GM23248 (cell line): Measurements from ENCODE around the gene SNTB2. TPM values are rescaled to one million over a fixed set of nuclear protein-coding genes. Genes with fewer than 3 reads are reported as not detected.

Experiments
- DNase-seq: peaks from one replicate; pipeline ENCODE4 v3.0.0-alpha.2; 2015
- H2AFZ ChIP-seq: fragments of 200-600 bp; sonication (generic); 2 replicates; pipeline ENCODE4 v1.6.1; 2016; ENCODE audit warnings: antibody characterized with exemption
- H3F3A ChIP-seq: fragments of 200-600 bp; sonication (generic); 2 replicates; pipeline ENCODE4 v1.6.1; 2016; ENCODE audit warnings: mild to moderate bottlenecking, antibody characterized with exemption, mixed run types; ENCODE audit not compliant: insufficient read depth
- H3K27ac ChIP-seq: fragments of 200-600 bp; sonication (generic); 2 replicates; pipeline ENCODE4 v1.5.1; 2016; ENCODE audit warnings: mild to moderate bottlenecking
- H3K27me3 ChIP-seq: fragments of 200-600 bp; sonication (generic); replicated peaks from 2 replicates; pipeline ENCODE4 v1.6.1; 2016; ENCODE audit warnings: mild to moderate bottlenecking; ENCODE audit not compliant: insufficient read depth
- H3K36me3 ChIP-seq: fragments of 200-600 bp; sonication (generic); 2 replicates; pipeline ENCODE4 v1.6.1; 2016; ENCODE audit warnings: low read depth, mild to moderate bottlenecking
- H3K4me1 ChIP-seq: fragments of 200-600 bp; sonication (generic); 2 replicates; pipeline ENCODE4 v1.6.1; 2016; ENCODE audit warnings: mild to moderate bottlenecking; ENCODE audit not compliant: insufficient read depth
- H3K4me2 ChIP-seq: fragments of 200-600 bp; sonication (generic); one replicate; pipeline ENCODE4 v1.6.1; 2016; ENCODE audit warnings: mild to moderate bottlenecking; ENCODE audit not compliant: unreplicated experiment
- H3K4me3 ChIP-seq: fragments of 200-600 bp; sonication (generic); 2 replicates; pipeline ENCODE4 v1.5.1; 2016; ENCODE audit warnings: mild to moderate bottlenecking
- H3K79me2 ChIP-seq: fragments of 200-600 bp; sonication (generic); 2 replicates; pipeline ENCODE4 v1.6.1; 2016; ENCODE audit warnings: mild to moderate bottlenecking; ENCODE audit not compliant: insufficient read depth
- H3K9ac ChIP-seq: fragments of 200-600 bp; sonication (generic); 2 replicates; pipeline ENCODE4 v1.6.1; 2016; ENCODE audit warnings: mild to moderate bottlenecking
- H3K9me2 ChIP-seq: fragments of 200-600 bp; sonication (generic); 2 replicates; pipeline ENCODE4 v1.6.1; 2016; ENCODE audit warnings: mixed run types, mild to moderate bottlenecking, moderate library complexity; ENCODE audit not compliant: insufficient read depth
- H3K9me3 ChIP-seq: fragments of 200-600 bp; sonication (generic); one replicate; pipeline ENCODE4 v1.6.1; 2017; ENCODE audit warnings: low read depth
- H4K20me1 ChIP-seq: fragments of 200-600 bp; sonication (generic); 2 replicates; pipeline ENCODE4 v1.6.0; 2016; ENCODE audit not compliant: insufficient read depth
- EZH2 ChIP-seq: fragments of 200-600 bp; sonication (generic); IDR thresholded peaks from 2 replicates; pipeline ENCODE4 v1.6.1; 2018; ENCODE audit warnings: antibody characterized with exemption, mild to moderate bottlenecking; ENCODE audit not compliant: insufficient read depth, poor library complexity, severe bottlenecking
- EZH2phosphoT487 ChIP-seq: fragments of 200-600 bp; sonication (generic); IDR thresholded peaks from 2 replicates; pipeline ENCODE4 v1.6.1; 2018; ENCODE audit warnings: antibody characterized with exemption, moderate library complexity, mild to moderate bottlenecking, low read depth; ENCODE audit not compliant: insufficient read depth
- WGBS, 2 experiments: methylation state at CpG; one replicate each; pipeline ENCODE4 v1.1.6; 2015 to 2017; ENCODE audit warnings: low lambda C conversion rate in 2 of 2, low coverage in 1 of 2; ENCODE audit errors: missing lambda C conversion rate in 2 of 2; 5-methylcytosine and 5-hydroxymethylcytosine counted together
- in situ Hi-C: fragments of 300-500 bp; cut with MboI; formaldehyde crosslinking; loops from 2 replicates; pipeline ENCODE4 v1.15.0; 2020
- polyA plus RNA-seq: library from polyadenylated mRNA; unstranded; fragments of >200 nt; fragmentation: Nextera tagmentation; extraction: Ambion mirVana; gene quantifications from 2 replicates; pipeline ENCODE4 v1.2.1, GENCODE V29; 2016
- total RNA-seq: library from RNA; depleted of rRNA; stranded (reverse); fragments of >200 nt; shearing (Covaris generic); gene quantifications from 2 replicates; pipeline ENCODE4 v1.2.3, GENCODE V29; 2014

SNTB2 gene
- total and polyA plus RNA-seq, 2 experiments from 2014 or later, result 6.0 to 30.4 TPM

DNA sequence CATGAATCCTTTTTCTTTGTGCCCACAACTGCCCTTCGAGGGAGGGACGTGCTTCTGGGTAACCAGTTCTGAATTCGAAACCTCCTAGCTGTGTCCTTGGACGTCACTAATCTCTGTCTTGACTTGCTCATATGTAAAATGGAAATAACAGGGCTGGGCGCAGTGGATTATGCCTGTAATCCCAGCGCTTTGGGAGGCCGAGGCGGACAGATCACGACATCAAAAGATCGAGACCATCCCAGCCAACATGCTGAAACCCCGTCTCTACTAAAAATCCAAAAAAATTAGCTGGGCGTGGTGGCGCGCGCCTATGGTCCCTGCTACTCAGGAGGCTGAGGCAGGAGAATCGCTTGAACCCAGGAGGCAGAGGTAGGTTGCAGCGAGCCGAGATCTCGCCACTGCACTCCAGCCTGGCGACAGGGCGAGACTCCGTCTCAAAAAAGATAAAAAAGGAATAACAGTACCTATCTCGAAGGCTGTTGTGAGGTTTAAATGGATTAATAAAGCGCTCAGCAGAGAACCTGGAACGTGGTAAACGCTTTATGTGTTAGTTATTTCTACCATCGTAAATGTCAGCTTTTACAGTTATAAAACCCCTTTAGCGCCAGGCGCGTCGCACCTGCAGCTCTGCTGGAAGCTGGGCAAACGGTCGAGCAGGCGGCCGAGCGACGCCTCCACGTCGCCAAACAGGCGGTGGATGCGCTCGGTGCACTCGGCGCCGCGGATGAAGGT, 151.8 kb downstream of the SNTB2 start:
- TF ChIP-seq EZH2, result no peak
- Histone ChIP-seq H3K4me1 (peaks cover 19% of the 10 kb centered on the region), H3K79me2 (peaks cover 90% of the 10 kb centered on the region), H3K27ac (peak overlapping the region; percentile 79), H3K9ac (peak overlapping the region; percentile 86), H3K27me3 (no peaks in the 10 kb centered on the region), H2AFZ (peak overlapping the region; percentile 91), H3K9me2 (no peaks in the 10 kb centered on the region), H3K4me3 (peak overlapping the region; percentile 83), H3K9me3 (no peaks in the 10 kb centered on the region), H4K20me1 (no peaks in the 10 kb centered on the region), H3K36me3 (peaks cover 37% of the 10 kb centered on the region), H3K4me2 (peak overlapping the region; percentile 96), H3F3A (peaks cover 27% of the 10 kb centered on the region)
- 18 to 22% methylated on average over 33 to 44 of the region's 46 CpGs for WGBS, 2 experiments
- DNase-seq, result no peak
- in situ Hi-C loops, result no loop called here

DNA sequence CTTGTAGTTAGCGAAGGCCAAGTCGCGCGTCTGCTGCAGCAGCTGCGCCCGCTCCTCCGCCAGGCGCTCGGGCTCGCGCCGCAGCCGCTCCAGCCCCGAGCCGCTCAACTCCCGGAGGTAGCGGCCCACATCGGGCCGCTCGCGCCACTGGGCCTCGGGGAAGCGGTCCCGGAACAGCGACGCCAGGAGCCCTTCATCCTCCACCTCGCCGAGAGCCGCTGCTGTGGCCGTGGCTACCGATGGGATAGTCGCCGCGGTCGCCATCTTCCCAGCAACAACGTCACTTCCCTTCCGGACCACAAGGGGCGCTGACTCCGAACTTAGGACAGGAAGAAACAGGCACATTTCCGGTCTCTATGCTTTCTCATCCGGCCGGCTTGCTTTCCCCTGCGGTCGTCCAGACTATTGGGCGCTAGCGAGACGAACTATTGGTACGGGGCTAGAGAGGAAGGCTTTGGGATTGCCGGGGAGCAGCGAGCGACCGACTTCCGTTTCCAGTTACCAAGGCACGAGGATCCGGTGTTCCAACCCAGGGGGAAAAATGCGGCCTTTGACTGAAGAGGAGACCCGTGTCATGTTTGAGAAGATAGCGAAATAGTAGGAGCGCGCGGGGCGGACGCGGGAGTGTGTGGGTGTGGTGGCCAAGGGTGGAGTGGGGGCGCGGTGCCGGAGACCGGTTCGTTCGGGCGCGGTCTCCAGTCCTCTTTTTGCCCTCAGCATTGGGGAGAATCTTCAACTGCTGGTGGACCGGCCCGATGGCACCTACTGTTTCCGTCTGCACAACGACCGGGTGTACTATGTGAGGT, 152.5 kb downstream of the SNTB2 start, which contains the start of the genes COG8 and NIP7:
COG8 (minus strand) TSS at position 276 of the 806 bp plus-strand sequence; CDS start at position 264, 12 bp downstream.
NIP7 (plus strand) TSS at position 484 of the 806 bp plus-strand sequence; CDS start at position 542, 58 bp downstream.
- WGBS, 2 experiments, result 1% methylated on average over 51 to 76 of the region's 77 CpGs
- Histone ChIP-seq H3K36me3 (peaks cover 39% of the 10 kb centered on the region), H3K79me2 (peaks cover 91% of the 10 kb centered on the region), H3K4me2 (peak within 1 kb of the TSS; percentile 96), H3K4me3 (peak within 1 kb of the TSS; percentile 83), H3K9me2 (no peaks in the 10 kb centered on the region), H3K27ac (peak within 1 kb of the TSS; percentile 79), H3K4me1 (peaks cover 19% of the 10 kb centered on the region), H3K9me3 (no peaks in the 10 kb centered on the region), H3F3A (peaks cover 27% of the 10 kb centered on the region), H3K9ac (peak within 1 kb of the TSS; percentile 86), H3K27me3 (no peaks in the 10 kb centered on the region), H4K20me1 (no peaks in the 10 kb centered on the region), H2AFZ (peak within 1 kb of the TSS; percentile 91)
- in situ Hi-C loops, result no loop called here
- no peak for TF ChIP-seq EZH2
- TF ChIP-seq EZH2phosphoT487, result no peak
- peak; percentile 99 for DNase-seq

DNA sequence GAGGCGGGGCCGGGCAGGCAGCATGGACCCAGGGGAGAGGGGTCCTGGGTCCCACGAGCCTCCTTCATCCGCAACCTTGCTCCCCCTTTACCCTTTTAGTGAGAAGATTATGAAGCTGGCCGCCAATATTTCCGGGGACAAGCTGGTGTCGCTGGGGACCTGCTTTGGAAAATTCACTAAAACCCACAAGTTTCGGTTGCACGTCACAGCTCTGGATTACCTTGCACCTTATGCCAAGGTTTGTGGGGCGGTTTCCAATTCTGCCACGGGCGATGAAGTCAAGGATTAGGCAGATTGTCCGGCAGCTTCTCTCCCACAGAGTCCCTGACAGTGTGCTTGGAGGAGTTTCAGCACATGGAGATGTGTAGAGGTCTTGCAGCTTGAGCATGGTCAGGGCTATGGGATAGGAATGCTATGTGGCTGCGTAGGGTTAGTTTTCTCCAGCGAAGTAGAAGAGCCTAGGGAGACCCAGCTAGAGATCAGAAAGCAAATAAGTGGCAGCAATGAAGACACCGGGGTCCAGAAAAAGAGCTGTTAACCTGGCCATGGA, 153.2 kb downstream of the SNTB2 start:
- 7 to 9% methylated on average over 16 of the region's 16 CpGs for WGBS, 2 experiments
- in situ Hi-C loops, result no loop called here

DNA sequence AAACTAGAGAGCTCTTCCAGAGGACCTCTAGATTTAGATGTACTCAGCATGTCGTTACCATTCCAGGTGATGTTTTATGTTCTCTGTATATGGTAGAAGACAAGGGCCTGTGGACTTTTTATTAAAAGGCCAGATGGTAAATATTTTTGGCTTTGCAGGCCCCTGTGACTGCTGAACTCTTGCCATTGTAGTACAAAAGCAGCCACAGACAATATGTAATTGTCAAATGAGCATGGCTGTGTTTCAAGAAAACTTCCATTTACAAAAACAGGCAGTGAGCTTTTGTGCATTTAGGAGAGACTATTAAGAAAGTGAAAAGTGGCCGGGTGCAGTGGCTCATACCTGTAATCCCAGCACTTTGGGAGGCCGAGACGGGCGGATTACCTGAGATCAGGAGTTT, 157.2 kb downstream of the SNTB2 start:
- 92 to 96% methylated on average over 5 of the region's 5 CpGs for WGBS, 2 experiments
- no peak for DNase-seq

More for the DNA sequence above, 153.2 kb downstream of the SNTB2 start:
- Histone ChIP-seq H3K27ac (peak overlapping the region; percentile 79), H3K4me2 (peak overlapping the region; percentile 93), H3K79me2 (peaks cover 85% of the 10 kb centered on the region), H3K9me2 (no peaks in the 10 kb centered on the region), H3K9ac (peak overlapping the region; percentile 86), H3K4me1 (peaks cover 19% of the 10 kb centered on the region), H3K27me3 (no peaks in the 10 kb centered on the region), H3K4me3 (peak overlapping the region; percentile 83), H4K20me1 (no peaks in the 10 kb centered on the region), H3F3A (peaks cover 27% of the 10 kb centered on the region), H2AFZ (peak overlapping the region; percentile 81), H3K9me3 (no peaks in the 10 kb centered on the region), H3K36me3 (peaks cover 36% of the 10 kb centered on the region)
- DNase-seq, result peak; percentile 53
- TF ChIP-seq EZH2phosphoT487, result no peak
- TF ChIP-seq EZH2, result no peak

More for the DNA sequence above, 157.2 kb downstream of the SNTB2 start:
- TF ChIP-seq EZH2 (no peak), EZH2phosphoT487 (no peak)
- peaks cover 27% of the 10 kb centered on the region for H3K36me3 ChIP-seq
- no peak overlapping the region for H3K9ac ChIP-seq
- no peaks in the 10 kb centered on the region for H4K20me1 ChIP-seq
- H3K79me2 ChIP-seq, result peaks cover 47% of the 10 kb centered on the region
- no peak overlapping the region for H3K4me3 ChIP-seq
- no peaks in the 10 kb centered on the region for H3K9me2 ChIP-seq
- in situ Hi-C loops, result no loop called here
- no peak overlapping the region for H3K27ac ChIP-seq
- H3K4me1 ChIP-seq, result peaks cover 9% of the 10 kb centered on the region
- H3K4me2 ChIP-seq, result no peak overlapping the region
- no peaks in the 10 kb centered on the region for H3K9me3 ChIP-seq
- peaks cover 34% of the 10 kb centered on the region for H3F3A ChIP-seq
- H3K27me3 ChIP-seq, result no peaks in the 10 kb centered on the region
- H2AFZ ChIP-seq, result no peak overlapping the region
